GM18858 (cell line): ENCODE results near the gene TRIP13.
A peak's percentile ranks its signal among the peaks of the same experiment; 100 is the strongest.

Source experiments
- ATAC-seq: cut with Tn5 transposase; IDR thresholded peaks from one replicate; pipeline ENCODE4 v1.9.1; 2021; ENCODE audit not compliant: unreplicated experiment

Gene TRIP13

DNA sequence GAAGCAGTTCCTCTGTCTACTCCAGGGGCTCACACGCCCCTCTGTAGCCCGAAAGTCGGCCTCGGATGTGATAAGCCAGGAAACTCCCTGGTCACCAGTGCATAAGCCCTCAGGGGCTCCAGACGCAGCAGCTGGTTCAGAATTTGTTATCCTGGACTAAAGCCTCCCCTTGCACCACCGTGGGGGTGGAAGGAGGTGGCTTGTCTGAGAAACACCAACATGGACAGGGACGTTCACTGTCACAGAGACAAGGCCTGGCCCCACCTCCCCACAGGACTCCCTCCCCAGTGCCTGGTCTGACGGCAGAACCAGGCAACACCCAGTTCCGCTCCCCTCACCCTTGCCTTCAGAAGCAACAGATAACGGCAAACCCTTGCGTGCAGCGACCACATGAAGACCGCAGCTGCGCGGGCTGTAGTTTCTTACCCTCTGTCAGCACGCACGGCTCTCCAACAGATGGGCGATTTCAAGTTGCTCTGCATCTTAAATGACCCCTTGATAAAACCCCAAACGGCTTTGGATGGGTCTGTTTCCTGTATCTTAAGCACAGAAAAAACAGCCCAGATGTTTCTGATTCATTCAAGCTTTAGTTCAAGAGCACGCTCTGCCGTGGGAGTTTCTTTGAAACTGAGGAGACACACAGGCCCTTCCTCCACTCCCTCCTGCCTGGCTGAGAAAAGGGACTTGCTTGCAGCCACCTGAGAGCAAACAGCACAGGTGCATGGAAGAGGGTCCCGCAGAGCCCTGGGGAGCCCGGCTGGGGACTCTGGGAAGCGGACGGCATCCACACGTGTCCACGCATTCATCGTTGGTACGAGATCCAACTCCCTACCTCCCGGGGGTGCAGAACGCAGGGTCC, 71.2 kb downstream of the TRIP13 start:
- ATAC-seq, result peak; percentile 80

DNA sequence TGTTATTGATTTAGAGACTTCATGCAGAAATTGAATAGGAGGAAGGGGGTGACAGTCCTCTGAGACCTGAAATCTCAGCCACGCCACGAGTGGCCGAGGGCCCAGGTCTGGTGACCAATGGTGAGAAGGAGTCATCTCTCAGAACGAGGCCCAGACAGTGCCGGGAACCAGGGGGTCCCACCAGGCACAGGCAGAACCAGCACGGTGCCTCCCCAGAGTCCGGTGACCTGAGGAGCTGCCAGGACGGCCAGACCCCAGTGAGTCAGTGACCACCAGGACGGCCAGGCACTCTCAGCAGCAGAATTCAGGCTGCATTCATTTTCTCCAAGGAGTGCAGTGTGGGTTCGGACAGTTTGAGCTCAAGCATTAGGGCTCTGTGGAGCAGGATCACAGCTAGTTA, 72.1 kb downstream of the TRIP13 start:
- ATAC-seq, result no peak

DNA sequence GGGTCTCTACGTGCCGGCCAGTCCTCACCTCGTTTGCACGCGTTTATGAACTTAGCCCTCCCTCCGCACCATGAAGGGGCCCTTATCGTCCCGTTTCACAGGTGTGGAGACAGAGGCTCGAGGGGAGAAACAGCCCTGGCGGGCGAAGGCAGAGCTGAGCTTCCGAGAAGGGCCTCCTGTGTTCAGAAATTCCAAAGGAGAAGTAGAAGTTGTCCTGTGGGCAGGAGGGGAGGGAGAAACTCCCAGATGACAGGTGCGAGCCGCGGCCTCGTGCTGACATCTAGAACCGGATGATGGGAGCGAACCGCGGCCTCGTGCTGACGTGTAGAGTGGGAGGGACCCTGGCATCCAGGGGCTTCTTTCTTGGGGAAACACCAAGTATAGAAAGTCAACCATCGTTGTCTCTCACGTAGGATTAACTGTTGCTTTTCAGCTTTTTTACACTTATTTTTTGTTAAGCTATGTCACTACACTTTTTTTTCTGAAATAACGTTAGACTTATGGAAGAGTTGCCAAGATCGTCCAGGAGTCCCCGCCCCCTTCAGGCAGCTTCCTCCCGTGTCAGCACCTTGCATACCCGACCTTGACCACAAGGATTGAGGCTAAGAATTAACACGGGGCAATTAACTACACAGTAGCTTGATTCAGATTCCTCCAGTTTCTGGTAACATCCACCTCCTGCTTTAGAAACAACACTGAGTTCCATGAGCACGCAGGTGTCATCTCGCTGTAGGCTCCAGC, 73.1 kb downstream of the TRIP13 start:
- no peak for ATAC-seq

DNA sequence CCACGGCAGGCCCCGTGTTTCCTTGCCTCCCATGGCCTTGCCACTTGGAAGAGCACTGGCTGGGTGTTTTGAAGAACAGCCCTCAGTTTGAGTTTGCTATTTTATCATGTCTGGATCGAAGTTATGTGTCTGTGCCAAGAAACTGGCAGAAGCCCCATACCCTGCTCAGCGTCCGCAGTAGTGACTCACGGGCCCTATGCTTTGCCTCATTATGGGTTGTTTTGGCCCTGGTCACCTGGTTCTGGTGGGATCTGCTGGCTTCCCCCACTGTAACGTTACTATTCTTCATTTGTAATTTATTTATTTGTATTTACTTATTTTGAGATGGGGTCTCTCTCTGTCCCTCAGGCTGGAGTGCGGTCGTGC, 73.6 kb downstream of the TRIP13 start:
- no peak for ATAC-seq

DNA sequence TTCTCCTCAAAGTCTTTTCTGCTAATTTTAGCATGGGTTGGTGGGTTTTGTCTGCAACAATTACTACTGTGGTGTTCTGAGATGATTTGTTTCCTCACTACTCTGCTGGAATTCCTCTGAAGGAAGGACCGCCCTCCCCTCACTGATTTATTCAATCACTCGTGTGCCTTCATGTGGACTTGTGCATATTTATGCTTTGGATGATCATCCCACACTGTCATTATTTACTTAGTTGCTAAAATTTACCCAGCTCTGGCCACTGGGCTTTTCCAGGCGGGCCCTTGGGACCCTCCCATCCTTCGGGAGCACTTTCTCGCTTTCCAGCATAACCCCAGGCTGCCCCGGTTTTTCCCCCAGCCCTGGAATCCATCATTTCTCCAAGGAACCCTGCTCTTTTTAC, 74.3 kb downstream of the TRIP13 start:
- no peak for ATAC-seq
